ENCODE results near the gene PROSER1.

DNA sequence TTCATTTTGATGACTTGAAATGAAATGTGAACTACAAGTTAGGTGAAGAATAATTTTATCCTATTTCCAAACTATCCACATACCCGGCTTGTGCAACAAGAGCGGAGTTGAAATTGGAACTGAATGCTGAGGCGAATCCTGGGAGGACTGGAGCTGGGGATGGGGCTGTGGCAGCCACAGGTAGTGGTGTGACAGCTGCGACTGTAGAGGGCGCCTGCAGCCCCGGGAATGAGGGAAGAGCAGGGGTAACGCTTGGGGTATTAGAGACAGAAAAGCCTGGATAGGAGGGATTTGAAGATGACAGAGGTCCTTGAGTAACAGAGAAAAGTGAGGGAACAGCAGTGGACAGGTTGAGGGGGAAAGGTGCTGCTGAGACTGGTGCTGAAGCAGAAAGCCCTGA lies 25.3 kb downstream of the PROSER1 start:
- TF ChIP-seq, protein P1, sequence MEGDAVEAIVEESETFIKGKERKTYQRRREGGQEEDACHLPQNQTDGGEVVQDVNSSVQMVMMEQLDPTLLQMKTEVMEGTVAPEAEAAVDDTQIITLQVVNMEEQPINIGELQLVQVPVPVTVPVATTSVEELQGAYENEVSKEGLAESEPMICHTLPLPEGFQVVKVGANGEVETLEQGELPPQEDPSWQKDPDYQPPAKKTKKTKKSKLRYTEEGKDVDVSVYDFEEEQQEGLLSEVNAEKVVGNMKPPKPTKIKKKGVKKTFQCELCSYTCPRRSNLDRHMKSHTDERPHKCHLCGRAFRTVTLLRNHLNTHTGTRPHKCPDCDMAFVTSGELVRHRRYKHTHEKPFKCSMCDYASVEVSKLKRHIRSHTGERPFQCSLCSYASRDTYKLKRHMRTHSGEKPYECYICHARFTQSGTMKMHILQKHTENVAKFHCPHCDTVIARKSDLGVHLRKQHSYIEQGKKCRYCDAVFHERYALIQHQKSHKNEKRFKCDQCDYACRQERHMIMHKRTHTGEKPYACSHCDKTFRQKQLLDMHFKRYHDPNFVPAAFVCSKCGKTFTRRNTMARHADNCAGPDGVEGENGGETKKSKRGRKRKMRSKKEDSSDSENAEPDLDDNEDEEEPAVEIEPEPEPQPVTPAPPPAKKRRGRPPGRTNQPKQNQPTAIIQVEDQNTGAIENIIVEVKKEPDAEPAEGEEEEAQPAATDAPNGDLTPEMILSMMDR (IDR thresholded peaks at IDR 0.05 in 8 of 11, conservative IDR thresholded peaks at IDR 0.05 in 3 of 11), result no peak
- TF ChIP-seq POLR2AphosphoS5 (IDR thresholded peaks at IDR 0.05), result no peak

Data from spleen (tissue), 7 donors.